HEK293 (cell line): ENCODE results near the gene GPR39.

ENCODE experiments used
- CTCF ChIA-PET: fragments of 350-600 bp; formaldehyde crosslinking; extraction: SDS; loops from one replicate; lab custom pipeline; 2021; ENCODE audit warnings: antibody characterized with exemption; lab: Yijun Ruan, JAX
- POLR2A ChIA-PET: fragments of 300-600 bp; formaldehyde crosslinking; extraction: SDS; loops from one replicate; lab custom pipeline; 2020; ENCODE audit warnings: antibody characterized with exemption, inconsistent platforms; lab: Yijun Ruan, JAX
- H3K27ac ChIP-seq: fragments of 200-500 bp; sonication (Bioruptor generic); 2 replicates; pipeline ENCODE4 v1.5.1; 2014; ENCODE audit warnings: low read depth, low read length, control low read depth, inconsistent platforms; ENCODE audit errors: extremely low read depth
- H3K36me3 ChIP-seq, 2 experiments: fragments of 200-500 bp in 1 of 2; sonication (Bioruptor generic) in 1 of 2; 1 replicate in 1 of 2; 2 replicates in 1 of 2; pipeline ENCODE4 v1.5.1; 2014 to 2017; ENCODE audit warnings: inconsistent platforms in 2 of 2, low read length in 2 of 2; ENCODE audit not compliant: control insufficient read depth in 2 of 2, insufficient read depth in 1 of 2
- H3K4me1 ChIP-seq: fragments of 200-500 bp; sonication (Bioruptor generic); 2 replicates; pipeline ENCODE4 v1.5.1; 2014; ENCODE audit warnings: mild to moderate bottlenecking, low read length, inconsistent platforms; ENCODE audit not compliant: control insufficient read depth, insufficient read depth
- H3K4me3 ChIP-seq: 2 replicates; pipeline ENCODE4 v1.5.1; 2011; ENCODE audit warnings: low read depth, mild to moderate bottlenecking, control low read depth, low read length, moderate library complexity
- H3K9me3 ChIP-seq: fragments of 200-500 bp; sonication (Bioruptor generic); 2 replicates; pipeline ENCODE4 v1.5.1; 2014; ENCODE audit warnings: low read depth, low read length, inconsistent platforms; ENCODE audit not compliant: control insufficient read depth, insufficient read depth
- HOXC10 ChIP-seq: sonication (generic); formaldehyde crosslinking; IDR thresholded peaks from 2 replicates; pipeline ENCODE4 v1.8.1; 2023; ENCODE audit warnings: mild to moderate bottlenecking, missing genetic modification reagents
- MEIS1 ChIP-seq: sonication (generic); formaldehyde crosslinking; IDR thresholded peaks from 2 replicates; pipeline ENCODE4 v1.8.1; 2022; ENCODE audit warnings: missing genetic modification reagents, mild to moderate bottlenecking, borderline replicate concordance
- OSR2 ChIP-seq: fragments of 450-650 bp; formaldehyde crosslinking; IDR thresholded peaks from 2 replicates; pipeline ENCODE4 v1.5.1; 2016; ENCODE audit warnings: missing biosample characterization, missing genetic modification characterization
- SALL2 ChIP-seq: fragments of 450-650 bp; formaldehyde crosslinking; IDR thresholded peaks from 2 replicates; pipeline ENCODE4 v1.5.0; 2017; ENCODE audit warnings: missing biosample characterization, mild to moderate bottlenecking, missing genetic modification characterization, borderline replicate concordance
- WT1 ChIP-seq: fragments of 450-650 bp; formaldehyde crosslinking; IDR thresholded peaks from 2 replicates; pipeline ENCODE4 v1.5.1; 2016; ENCODE audit warnings: missing biosample characterization, missing genetic modification characterization
- ZFHX2 ChIP-seq: fragments of 450-650 bp; formaldehyde crosslinking; conservative IDR thresholded peaks from 2 replicates; pipeline ENCODE4 v1.5.1; 2016; ENCODE audit warnings: missing biosample characterization, missing genetic modification characterization
- ZNF114 ChIP-seq: fragments of 450-650 bp; formaldehyde crosslinking; IDR thresholded peaks from 2 replicates; pipeline ENCODE4 v1.5.0; 2017; ENCODE audit warnings: missing biosample characterization, missing genetic modification characterization
- ZNF138 ChIP-seq: fragments of 450-650 bp; formaldehyde crosslinking; IDR thresholded peaks from 2 replicates; pipeline ENCODE4 v1.5.1; 2016; ENCODE audit warnings: missing biosample characterization, missing genetic modification characterization, borderline replicate concordance
- ZNF223 ChIP-seq: fragments of 450-650 bp; formaldehyde crosslinking; IDR thresholded peaks from 2 replicates; pipeline ENCODE4 v1.5.1; 2016; ENCODE audit warnings: missing biosample characterization, missing genetic modification characterization
- ZNF335 ChIP-seq: fragments of 450-650 bp; formaldehyde crosslinking; conservative IDR thresholded peaks from 2 replicates; pipeline ENCODE4 v1.5.1; 2016; ENCODE audit warnings: missing biosample characterization, missing genetic modification characterization
- ZNF341 ChIP-seq: fragments of 450-650 bp; formaldehyde crosslinking; IDR thresholded peaks from 2 replicates; pipeline ENCODE4; 2016; ENCODE audit warnings: low read depth, missing biosample characterization, missing genetic modification characterization
- ZNF391 ChIP-seq: fragments of 450-650 bp; formaldehyde crosslinking; IDR thresholded peaks from 2 replicates; pipeline ENCODE4 v1.5.1; 2016; ENCODE audit warnings: low read depth, missing biosample characterization, missing genetic modification characterization, borderline replicate concordance
- ZNF660 ChIP-seq: fragments of 450-650 bp; IDR thresholded peaks from 2 replicates; pipeline ENCODE4 v1.5.1; 2018; ENCODE audit warnings: missing biosample characterization, mild to moderate bottlenecking, missing genetic modification characterization
- ZNF707 ChIP-seq: fragments of 450-650 bp; formaldehyde crosslinking; IDR thresholded peaks from 2 replicates; pipeline ENCODE4 v1.5.1; 2016; ENCODE audit warnings: missing biosample characterization, missing genetic modification characterization
- ZNF785 ChIP-seq: fragments of 450-650 bp; formaldehyde crosslinking; IDR thresholded peaks from 2 replicates; pipeline ENCODE4 v1.5.1; 2016; ENCODE audit warnings: missing biosample characterization, missing genetic modification characterization
- TF ChIP-seq, protein P1 (sequence below): fragments of 450-650 bp; IDR thresholded peaks from 2 replicates; pipeline ENCODE4 v1.5.1; 2018; ENCODE audit warnings: missing biosample characterization, missing genetic modification characterization
- TF ChIP-seq, protein P2 (sequence below): fragments of 450-650 bp; formaldehyde crosslinking; IDR thresholded peaks from 2 replicates; pipeline ENCODE4 v1.5.1; 2017; ENCODE audit warnings: missing biosample characterization, missing genetic modification characterization
- TF ChIP-seq, protein P3 (sequence below): fragments of 450-650 bp; formaldehyde crosslinking; IDR thresholded peaks from 2 replicates; pipeline ENCODE4 v1.5.1; 2016; ENCODE audit warnings: missing biosample characterization, missing genetic modification characterization
- TF ChIP-seq, protein P4 (sequence below): fragments of 450-650 bp; formaldehyde crosslinking; IDR thresholded peaks from 2 replicates; pipeline ENCODE4 v1.5.1; 2016; ENCODE audit warnings: missing biosample characterization, missing genetic modification characterization
- TF ChIP-seq, protein P5 (sequence below): fragments of 450-650 bp; formaldehyde crosslinking; IDR thresholded peaks from 2 replicates; pipeline ENCODE4 v1.5.1; 2016; ENCODE audit warnings: missing biosample characterization, missing genetic modification characterization

The GPR39 gene

DNA sequence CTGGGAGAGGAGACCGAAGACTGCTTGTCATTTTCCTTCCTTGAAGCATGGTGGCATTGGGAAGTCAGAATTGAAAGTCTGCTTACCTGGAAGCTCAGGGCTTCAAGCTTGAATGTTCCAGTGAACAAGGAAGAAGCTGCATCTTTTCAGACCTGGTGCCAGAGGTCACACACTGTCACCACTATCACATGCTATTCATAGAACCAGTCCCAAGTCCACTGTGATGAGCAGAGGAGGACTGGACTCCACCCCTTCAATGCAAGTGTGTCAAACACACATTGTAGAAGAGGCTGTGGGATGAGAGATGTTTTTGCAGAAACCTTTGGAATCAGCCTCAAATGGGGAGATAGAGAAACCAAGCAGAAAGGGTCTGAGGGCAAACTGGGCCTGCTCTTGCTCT, 172.0 kb downstream of the GPR39 start (continued):
- TF ChIP-seq, protein P1, sequence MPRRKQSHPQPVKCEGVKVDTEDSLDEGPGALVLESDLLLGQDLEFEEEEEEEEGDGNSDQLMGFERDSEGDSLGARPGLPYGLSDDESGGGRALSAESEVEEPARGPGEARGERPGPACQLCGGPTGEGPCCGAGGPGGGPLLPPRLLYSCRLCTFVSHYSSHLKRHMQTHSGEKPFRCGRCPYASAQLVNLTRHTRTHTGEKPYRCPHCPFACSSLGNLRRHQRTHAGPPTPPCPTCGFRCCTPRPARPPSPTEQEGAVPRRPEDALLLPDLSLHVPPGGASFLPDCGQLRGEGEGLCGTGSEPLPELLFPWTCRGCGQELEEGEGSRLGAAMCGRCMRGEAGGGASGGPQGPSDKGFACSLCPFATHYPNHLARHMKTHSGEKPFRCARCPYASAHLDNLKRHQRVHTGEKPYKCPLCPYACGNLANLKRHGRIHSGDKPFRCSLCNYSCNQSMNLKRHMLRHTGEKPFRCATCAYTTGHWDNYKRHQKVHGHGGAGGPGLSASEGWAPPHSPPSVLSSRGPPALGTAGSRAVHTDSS (tag by site-specific recombination): no peak
- TF ChIP-seq ZNF114 (no peak), ZNF660 (tag by site-specific recombination) (no peak), ZNF223 (tag by site-specific recombination) (no peak), ZNF785 (tag by site-specific recombination) (no peak), ZNF391 (tag by site-specific recombination) (no peak), MEIS1 (CRISPR knock-in tag) (no peak), ZFHX2 (tag by site-specific recombination) (no peak), SALL2 (tag by site-specific recombination) (no peak)

DNA sequence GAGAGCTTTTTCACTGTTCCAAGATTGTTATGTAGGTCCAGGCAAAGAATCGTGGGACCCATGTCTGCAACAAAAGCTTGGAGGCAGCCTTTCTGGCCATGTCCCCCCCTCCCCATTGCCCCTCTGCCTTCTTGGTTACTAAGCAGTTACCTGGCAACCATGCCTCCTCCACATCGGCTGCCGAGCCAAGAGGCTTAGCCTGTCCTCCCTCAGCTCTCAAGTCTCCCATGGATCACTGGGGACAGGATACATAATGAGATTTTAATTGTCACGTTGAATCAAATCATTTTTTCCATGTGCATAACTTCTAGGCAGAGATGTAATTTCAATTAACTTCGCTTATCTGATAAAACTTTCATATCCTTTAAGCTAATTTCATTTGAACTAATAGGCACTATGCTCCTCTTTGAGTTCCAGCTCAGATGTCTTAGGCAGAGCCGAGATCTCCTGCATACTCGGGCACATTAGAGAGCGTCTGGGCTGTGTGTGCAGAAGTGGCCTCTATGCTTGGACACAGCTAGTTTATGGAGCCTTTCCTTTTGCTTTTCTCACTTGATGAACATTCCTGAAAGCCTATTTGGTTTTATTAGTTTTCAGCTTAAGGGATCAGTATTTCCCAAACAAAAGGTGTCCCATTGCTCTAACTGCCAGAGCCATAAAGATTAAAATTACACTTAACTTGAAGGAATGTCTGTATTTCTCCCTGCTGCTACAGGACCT, 172.7 kb downstream of the GPR39 start:
- TF ChIP-seq, protein P2, sequence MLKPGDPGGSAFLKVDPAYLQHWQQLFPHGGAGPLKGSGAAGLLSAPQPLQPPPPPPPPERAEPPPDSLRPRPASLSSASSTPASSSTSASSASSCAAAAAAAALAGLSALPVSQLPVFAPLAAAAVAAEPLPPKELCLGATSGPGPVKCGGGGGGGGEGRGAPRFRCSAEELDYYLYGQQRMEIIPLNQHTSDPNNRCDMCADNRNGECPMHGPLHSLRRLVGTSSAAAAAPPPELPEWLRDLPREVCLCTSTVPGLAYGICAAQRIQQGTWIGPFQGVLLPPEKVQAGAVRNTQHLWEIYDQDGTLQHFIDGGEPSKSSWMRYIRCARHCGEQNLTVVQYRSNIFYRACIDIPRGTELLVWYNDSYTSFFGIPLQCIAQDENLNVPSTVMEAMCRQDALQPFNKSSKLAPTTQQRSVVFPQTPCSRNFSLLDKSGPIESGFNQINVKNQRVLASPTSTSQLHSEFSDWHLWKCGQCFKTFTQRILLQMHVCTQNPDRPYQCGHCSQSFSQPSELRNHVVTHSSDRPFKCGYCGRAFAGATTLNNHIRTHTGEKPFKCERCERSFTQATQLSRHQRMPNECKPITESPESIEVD (tag by site-specific recombination): 0 out of 2 replicates have a peak, but pooled peaks have one; percentile 19
- TF ChIP-seq ZNF341 (tag by site-specific recombination) (0 out of 2 replicates have a peak, but pooled peaks have one; percentile 11), ZNF707 (tag by site-specific recombination) (no peak)
- H3K4me1 ChIP-seq: 0 out of 2 replicates have a peak, but pooled peaks cover 3% of the 10 kb centered on the region
- H3K4me3 ChIP-seq: no peak overlapping the region
- no peak overlapping the region for H3K27ac ChIP-seq
- ChIA-PET POLR2A (no interaction called here), CTCF (no interaction called here)
- H3K36me3 ChIP-seq: no peaks in the 10 kb centered on the region
- no peaks in the 10 kb centered on the region for H3K9me3 ChIP-seq

DNA sequence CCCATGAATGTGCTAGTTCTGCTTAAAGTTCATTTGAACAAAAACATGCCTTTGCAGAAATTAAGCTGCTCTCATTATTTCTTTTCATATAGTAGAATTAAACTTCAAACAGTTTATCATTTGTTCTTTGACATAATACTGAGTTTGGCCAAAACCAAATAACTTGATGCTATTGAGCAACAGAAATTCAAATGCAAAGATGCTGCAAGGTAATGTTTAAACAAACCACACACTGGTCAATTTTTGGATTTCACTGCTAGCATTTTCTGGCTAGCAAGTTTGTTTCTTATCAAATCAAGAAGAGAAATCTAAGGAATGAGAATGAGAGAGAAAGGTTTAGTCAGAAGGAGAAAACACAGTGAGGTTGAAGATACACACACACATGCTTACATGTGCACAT, 173.4 kb downstream of the GPR39 start:
- Histone ChIP-seq H3K4me3 (no peak overlapping the region), H3K36me3 (no peaks in the 10 kb centered on the region), H3K27ac (no peak overlapping the region), H3K9me3 (no peaks in the 10 kb centered on the region), H3K4me1 (0 out of 2 replicates have a peak, but pooled peaks cover 3% of the 10 kb centered on the region)
- POLR2A ChIA-PET: no interaction called here
- TF ChIP-seq WT1 (tag by site-specific recombination): no peak
- TF ChIP-seq, protein P3, sequence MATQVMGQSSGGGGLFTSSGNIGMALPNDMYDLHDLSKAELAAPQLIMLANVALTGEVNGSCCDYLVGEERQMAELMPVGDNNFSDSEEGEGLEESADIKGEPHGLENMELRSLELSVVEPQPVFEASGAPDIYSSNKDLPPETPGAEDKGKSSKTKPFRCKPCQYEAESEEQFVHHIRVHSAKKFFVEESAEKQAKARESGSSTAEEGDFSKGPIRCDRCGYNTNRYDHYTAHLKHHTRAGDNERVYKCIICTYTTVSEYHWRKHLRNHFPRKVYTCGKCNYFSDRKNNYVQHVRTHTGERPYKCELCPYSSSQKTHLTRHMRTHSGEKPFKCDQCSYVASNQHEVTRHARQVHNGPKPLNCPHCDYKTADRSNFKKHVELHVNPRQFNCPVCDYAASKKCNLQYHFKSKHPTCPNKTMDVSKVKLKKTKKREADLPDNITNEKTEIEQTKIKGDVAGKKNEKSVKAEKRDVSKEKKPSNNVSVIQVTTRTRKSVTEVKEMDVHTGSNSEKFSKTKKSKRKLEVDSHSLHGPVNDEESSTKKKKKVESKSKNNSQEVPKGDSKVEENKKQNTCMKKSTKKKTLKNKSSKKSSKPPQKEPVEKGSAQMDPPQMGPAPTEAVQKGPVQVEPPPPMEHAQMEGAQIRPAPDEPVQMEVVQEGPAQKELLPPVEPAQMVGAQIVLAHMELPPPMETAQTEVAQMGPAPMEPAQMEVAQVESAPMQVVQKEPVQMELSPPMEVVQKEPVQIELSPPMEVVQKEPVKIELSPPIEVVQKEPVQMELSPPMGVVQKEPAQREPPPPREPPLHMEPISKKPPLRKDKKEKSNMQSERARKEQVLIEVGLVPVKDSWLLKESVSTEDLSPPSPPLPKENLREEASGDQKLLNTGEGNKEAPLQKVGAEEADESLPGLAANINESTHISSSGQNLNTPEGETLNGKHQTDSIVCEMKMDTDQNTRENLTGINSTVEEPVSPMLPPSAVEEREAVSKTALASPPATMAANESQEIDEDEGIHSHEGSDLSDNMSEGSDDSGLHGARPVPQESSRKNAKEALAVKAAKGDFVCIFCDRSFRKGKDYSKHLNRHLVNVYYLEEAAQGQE (tag by site-specific recombination): no peak
- no peak for TF ChIP-seq ZNF335 (tag by site-specific recombination)
- TF ChIP-seq, protein P4, sequence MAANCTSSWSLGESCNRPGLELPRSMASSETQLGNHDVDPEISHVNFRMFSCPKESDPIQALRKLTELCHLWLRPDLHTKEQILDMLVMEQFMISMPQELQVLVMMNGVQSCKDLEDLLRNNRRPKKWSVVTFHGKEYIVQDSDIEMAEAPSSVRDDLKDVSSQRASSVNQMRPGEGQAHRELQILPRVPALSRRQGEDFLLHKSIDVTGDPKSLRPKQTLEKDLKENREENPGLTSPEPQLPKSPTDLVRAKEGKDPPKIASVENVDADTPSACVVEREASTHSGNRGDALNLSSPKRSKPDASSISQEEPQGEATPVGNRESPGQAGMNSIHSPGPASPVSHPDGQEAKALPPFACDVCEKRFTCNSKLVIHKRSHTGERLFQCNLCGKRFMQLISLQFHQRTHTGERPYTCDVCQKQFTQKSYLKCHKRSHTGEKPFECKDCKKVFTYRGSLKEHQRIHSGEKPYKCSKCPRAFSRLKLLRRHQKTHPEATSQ (tag by site-specific recombination): no peak
- TF ChIP-seq HOXC10: no peak
- TF ChIP-seq ZNF138 (tag by site-specific recombination): no peak
- no peak for TF ChIP-seq OSR2 (tag by site-specific recombination)
- TF ChIP-seq, protein P5, sequence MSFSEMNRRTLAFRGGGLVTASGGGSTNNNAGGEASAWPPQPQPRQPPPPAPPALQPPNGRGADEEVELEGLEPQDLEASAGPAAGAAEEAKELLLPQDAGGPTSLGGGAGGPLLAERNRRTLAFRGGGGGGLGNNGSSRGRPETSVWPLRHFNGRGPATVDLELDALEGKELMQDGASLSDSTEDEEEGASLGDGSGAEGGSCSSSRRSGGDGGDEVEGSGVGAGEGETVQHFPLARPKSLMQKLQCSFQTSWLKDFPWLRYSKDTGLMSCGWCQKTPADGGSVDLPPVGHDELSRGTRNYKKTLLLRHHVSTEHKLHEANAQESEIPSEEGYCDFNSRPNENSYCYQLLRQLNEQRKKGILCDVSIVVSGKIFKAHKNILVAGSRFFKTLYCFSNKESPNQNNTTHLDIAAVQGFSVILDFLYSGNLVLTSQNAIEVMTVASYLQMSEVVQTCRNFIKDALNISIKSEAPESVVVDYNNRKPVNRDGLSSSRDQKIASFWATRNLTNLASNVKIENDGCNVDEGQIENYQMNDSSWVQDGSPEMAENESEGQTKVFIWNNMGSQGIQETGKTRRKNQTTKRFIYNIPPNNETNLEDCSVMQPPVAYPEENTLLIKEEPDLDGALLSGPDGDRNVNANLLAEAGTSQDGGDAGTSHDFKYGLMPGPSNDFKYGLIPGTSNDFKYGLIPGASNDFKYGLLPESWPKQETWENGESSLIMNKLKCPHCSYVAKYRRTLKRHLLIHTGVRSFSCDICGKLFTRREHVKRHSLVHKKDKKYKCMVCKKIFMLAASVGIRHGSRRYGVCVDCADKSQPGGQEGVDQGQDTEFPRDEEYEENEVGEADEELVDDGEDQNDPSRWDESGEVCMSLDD (tag by site-specific recombination): no peak
- CTCF ChIA-PET: no interaction called here
